HG03565 (cell line): ENCODE measurements around the gene ACKR2.
A peak's percentile ranks its signal among the peaks of the same experiment; 100 is the strongest.
"Not testable (repeated sequence)": the region's sequence is repeated elsewhere in the genome, so short reads cannot be mapped to it uniquely, and the experiment has no call there.

Source experiments
- ATAC-seq: cut with Tn5 transposase; IDR thresholded peaks from one replicate; pipeline ENCODE4 v1.9.1; 2021; ENCODE audit warnings: mild to moderate bottlenecking, moderate library complexity; ENCODE audit not compliant: unreplicated experiment

ACKR2 gene

GRCh38 chr3:42801048-42801620 is 8.1 kb upstream of the ACKR2 start:
- no peak for ATAC-seq

GRCh38 chr3:42801784-42802183 is 7.5 kb upstream of the ACKR2 start:
- ATAC-seq = no peak

DNA sequence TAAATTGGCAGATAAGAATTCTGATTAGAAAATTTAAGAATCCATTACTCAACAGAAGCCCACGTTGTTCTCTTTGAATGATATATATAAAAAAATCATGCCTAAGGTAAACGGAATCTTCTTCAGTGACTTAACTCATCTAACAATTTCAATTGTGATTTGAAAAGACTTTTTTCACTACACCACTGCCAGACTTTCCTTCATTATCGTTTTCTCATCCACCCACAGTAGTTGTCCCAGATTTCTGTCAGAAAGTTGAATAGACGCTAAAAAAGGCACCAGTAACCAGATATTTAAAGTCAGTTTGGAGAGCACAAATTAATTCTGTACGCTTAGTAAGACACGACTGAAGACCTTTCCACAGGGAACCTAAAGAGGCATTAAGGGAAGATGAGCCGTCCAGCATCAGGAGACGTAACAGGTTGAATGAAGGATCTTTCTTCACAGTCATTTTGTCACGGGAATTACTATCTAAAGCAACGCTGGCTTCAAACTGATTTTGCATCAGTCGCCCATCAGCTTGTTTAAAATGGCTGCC is 6.3 kb upstream of the ACKR2 start:
- no peak for ATAC-seq

GRCh38 chr3:42803414-42804105 is 5.7 kb upstream of the ACKR2 start:
- ATAC-seq = peak; percentile 3

- ATAC-seq = peak; percentile 97
Measured at GRCh38 chr3:42804106-42804830, 5.0 kb upstream of the ACKR2 start, which contains the start of gene HIGD1A. HIGD1A (minus strand) TSS chr3:42804490; CDS start chr3:42794253, 10,237 bp downstream.

- ATAC-seq = no peak
Measured at GRCh38 chr3:42804831-42805132, 4.5 kb upstream of the ACKR2 start.

- ATAC-seq = no peak
Measured at GRCh38 chr3:42805141-42805821, 4.0 kb upstream of the ACKR2 start.

DNA sequence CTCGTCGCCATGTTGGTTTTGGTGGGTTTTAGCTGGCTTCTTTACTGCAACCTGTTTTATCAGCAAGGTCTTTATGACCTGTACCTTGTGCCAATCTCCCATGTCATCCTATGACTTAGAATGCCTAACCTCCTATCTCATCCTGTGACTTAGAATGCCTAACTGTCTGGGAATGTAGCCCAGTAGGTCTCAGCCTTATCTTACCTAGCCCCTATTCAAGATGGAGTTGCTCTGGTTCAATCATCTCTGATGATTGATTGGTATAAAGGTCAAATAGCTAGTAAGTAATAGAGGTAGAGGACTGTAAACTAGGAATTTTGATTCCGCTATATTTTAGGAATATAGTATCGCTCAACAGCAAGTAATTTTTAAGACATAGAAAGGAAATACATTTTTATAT is 1.3 kb upstream of the ACKR2 start:
- ATAC-seq = no peak

DNA sequence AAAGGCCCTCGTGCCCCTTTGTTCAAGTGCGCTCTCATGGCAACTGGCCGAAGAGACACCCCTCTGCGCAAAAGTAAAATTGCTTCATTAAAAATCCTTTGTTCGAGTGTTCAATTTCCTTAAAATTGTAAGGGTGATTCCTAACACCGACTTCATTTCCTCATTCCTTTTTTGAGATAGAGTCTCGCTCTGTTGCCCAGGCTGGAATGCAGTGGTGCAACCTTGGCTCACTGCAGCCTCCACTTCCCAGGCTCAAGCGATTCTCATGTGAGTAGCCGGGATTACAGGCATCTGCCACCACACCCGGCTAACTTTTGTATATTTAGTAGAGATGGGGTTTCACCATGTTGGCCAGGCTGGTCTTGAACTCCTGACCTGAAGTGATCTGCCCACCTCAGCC is 1.5 kb downstream of the ACKR2 start:
- ATAC-seq = not testable (repeated sequence)

- not testable (repeated sequence) for ATAC-seq
Measured at GRCh38 chr3:42811118-42811883, 2.1 kb downstream of the ACKR2 start.

DNA sequence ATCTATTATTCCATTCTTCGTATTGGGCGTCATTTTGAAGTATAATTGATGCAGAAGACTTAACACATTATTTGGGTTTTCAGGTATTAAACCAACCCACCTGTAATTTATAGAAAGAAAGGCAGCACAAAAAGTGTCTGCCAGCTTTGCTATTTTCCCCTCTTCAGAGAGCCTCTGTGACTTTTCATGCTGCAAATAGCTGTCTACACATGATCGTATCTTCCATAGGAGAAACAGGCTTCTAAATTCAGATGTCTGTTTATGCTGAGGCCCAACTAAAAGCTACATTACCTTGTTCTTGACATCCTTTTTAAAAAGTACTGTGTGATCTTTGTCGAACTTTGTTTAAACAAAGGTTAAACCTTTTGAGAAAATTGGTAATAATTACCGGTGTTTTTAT is 5.0 kb downstream of the ACKR2 start:
- no peak for ATAC-seq

GRCh38 chr3:42814914-42815507 is 5.8 kb downstream of the ACKR2 start:
- ATAC-seq = no peak

DNA sequence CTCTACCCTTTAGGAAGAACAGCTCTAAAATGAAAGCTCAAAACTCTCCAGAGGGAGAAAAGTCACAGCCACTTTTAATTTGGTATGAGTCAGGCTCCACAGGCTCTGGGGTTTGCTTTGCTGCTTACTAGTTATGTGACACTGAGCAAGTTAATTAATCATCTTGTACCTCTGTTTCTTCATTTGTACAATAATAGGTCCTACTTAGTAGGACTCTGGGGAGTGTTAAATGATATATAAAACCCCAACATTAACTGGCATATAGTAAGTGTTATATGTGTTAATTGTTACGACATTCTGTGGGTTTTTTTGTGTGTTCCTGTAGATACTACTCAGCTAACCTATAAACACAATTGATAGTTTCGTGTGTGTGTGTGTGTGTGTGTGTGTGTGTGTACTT is 6.6 kb downstream of the ACKR2 start:
- no peak for ATAC-seq

DNA sequence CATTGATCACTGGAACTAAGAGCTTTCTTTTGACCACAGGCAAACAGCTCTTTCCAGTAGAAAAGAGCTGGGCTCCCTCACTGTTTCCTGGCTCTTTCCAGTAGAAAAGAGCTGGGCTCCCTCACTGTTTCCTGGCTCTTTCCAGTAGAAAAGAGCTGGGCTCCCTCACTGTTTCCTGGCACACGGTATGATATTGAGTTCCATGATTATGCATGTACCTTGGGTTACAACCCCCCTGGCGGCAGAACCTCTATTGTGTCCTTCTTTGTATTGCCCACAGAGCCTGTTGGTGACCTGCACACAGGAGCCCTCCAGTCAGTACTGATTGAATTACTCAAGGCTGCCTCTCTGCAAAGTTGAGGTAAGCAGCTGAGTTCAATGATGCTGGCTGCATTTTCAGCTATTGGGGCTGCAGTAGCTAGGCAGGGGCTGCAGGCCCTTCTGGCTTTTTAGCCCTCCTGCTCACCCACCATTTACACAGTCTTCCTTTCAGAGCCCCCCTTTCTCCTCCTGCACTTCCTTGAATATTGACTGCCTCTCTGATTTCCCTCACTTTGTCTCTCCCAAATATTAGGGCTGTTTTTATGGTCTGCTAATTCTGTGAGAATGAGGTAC is 10.2 kb downstream of the ACKR2 start:
- ATAC-seq = no peak

GRCh38 chr3:42820746-42821051 is 11.5 kb downstream of the ACKR2 start:
- no peak for ATAC-seq

- no peak for ATAC-seq
Measured at GRCh38 chr3:42822828-42823227, 13.6 kb downstream of the ACKR2 start.

DNA sequence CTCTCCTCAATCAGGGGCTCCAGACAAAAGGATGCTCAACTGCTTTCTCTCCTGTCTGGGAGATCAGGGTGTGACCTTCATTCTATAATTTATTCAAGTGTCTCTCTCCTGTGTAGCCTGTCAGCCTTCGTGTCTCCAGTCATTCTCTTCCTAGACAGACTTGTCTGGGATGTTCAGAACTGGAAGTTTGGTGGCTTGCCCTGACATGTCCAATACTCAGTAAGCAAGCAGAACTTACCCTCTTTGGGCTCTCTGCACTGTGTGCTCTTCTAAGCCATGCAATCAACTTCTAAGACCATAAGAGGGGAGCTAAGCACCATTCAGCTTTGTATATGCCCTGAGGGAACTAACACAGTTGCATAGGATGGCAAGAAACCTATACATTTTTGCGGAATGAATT is 14.1 kb downstream of the ACKR2 start:
- ATAC-seq = no peak

DNA sequence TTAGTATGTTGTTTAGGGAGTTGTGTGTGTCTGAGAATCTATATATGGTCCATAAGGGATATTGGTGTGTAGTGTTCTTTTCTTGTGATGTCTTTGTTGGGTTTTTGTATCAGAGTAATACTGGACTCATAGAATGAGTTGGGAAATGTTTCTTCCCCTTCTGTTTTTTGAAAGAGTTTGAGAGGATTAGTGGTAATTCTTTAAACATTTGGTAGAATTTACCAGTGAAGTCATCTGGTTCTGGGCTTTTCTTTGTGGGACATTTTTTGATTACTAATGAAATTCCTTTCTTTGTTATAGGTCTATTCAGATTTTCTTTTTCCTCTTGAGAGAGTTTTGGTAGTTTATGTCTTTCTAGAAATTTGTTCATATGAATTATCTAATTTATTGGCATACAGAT is 16.9 kb downstream of the ACKR2 start:
- no peak for ATAC-seq

DNA sequence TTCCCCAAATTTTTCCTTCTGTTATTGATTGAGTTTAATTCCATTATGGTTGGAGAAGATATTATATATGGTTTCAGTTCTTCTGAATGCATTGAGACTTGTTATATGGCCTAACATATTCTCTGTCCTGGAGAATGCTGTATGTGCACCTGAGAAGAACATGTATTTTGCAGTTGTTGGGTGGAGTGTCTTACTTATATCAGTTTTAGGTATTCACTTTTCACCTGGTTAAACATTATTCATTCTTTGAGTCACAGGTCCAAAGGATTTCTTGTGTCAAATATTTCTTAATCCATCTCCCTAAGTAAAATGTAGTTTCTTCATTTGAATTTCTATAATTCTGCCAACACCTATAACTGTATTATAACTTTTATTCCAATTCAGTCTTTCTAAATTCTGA is 17.8 kb downstream of the ACKR2 start:
- ATAC-seq = no peak

GRCh38 chr3:42827654-42828053 is 18.4 kb downstream of the ACKR2 start:
- ATAC-seq = no peak
